Measurements from ENCODE around the gene NLGN4X. TPM values are rescaled to one million over a fixed set of nuclear protein-coding genes. Genes with fewer than 3 reads are reported as not detected.

The NLGN4X gene
- polyA plus RNA-seq, 1 of the 3 experiments (the other 2 are of a cell fraction), result 0.05 TPM

DNA sequence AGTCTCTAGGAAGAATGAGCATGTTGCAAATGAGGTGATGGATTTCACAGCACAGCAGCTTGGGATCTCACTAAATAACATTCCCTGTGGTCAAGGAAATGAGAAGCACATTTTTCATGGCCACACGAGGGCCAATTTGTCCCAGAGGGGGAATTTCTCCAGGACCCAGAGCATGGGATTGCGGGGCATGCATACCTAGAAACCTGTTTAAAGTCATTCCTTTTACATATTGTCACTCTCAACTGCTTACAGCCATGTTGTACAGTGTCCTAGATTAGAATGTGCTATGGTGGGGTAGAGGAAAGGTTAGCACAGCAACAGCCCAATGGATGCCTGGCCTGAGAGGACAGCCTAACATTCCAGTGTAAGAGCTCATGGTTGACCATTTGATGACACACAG, 37.4 kb upstream of the NLGN4X start:
- Histone ChIP-seq H3K9ac (no peak overlapping the region), H3K27ac (ENCODE audit: low read depth in 2 of 2, low read length in 1 of 2) (no peak overlapping the region), H3K9me2 (no peaks in the 10 kb centered on the region), H3K4me1 (ENCODE audit: control insufficient read depth in 1 of 2, insufficient read depth in 2 of 2, low read depth in 1 of 2, low read length in 1 of 2) (no peaks in the 10 kb centered on the region), H3K4me2 (no peak overlapping the region), H3K79me2 (ENCODE audit: insufficient read depth) (no peaks in the 10 kb centered on the region), H3K36me3 (replicated peaks in 1 of 2; ENCODE audit: control insufficient read depth in 1 of 2, insufficient read depth in 2 of 2, low read length in 1 of 2) (no peaks in the 10 kb centered on the region), H4K20me1 (ENCODE audit: insufficient read depth) (no peaks in the 10 kb centered on the region), H3K27me3 (ENCODE audit: insufficient read depth) (no peaks in the 10 kb centered on the region), H3K4me3 (ENCODE audit: low read depth in 2 of 2, low read length in 1 of 2) (no peak overlapping the region), H3F3A (replicated peaks; ENCODE audit: insufficient read depth) (no peaks in the 10 kb centered on the region), H3K9me3 (no peaks in the 10 kb centered on the region), H2AFZ (ENCODE audit: low read depth) (no peak overlapping the region)
- no peak for TF ChIP-seq RAD21 (IDR thresholded peaks at IDR 0.05; ENCODE audit: low read length)
- TF ChIP-seq TAF1 (IDR thresholded peaks at IDR 0.05; ENCODE audit: borderline replicate concordance, low read depth, low read length), result no peak
- no peak for TF ChIP-seq JUND (IDR thresholded peaks at IDR 0.05)
- no peak for TF ChIP-seq FOSL2 (IDR thresholded peaks at IDR 0.05; ENCODE audit: borderline replicate concordance, low read depth)
- TF ChIP-seq GATA2 (CRISPR knock-in tag; IDR thresholded peaks at IDR 0.05), result no peak
- no peak for TF ChIP-seq FOXM1 (IDR thresholded peaks at IDR 0.05; ENCODE audit: low read depth)
- no peak for TF ChIP-seq YY1 (IDR thresholded peaks at IDR 0.05; ENCODE audit: low read depth)
- no peak for TF ChIP-seq FOXJ3 (CRISPR knock-in tag; IDR thresholded peaks at IDR 0.05)
- TF ChIP-seq, protein P1, sequence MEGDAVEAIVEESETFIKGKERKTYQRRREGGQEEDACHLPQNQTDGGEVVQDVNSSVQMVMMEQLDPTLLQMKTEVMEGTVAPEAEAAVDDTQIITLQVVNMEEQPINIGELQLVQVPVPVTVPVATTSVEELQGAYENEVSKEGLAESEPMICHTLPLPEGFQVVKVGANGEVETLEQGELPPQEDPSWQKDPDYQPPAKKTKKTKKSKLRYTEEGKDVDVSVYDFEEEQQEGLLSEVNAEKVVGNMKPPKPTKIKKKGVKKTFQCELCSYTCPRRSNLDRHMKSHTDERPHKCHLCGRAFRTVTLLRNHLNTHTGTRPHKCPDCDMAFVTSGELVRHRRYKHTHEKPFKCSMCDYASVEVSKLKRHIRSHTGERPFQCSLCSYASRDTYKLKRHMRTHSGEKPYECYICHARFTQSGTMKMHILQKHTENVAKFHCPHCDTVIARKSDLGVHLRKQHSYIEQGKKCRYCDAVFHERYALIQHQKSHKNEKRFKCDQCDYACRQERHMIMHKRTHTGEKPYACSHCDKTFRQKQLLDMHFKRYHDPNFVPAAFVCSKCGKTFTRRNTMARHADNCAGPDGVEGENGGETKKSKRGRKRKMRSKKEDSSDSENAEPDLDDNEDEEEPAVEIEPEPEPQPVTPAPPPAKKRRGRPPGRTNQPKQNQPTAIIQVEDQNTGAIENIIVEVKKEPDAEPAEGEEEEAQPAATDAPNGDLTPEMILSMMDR (IDR thresholded peaks at IDR 0.05), result no peak
- no peak for TF ChIP-seq CHD2 (IDR thresholded peaks at IDR 0.05; ENCODE audit: low read length, partially characterized antibody)
- WGBS (ENCODE audit: low lambda C conversion rate), result 0% methylated on average over 2 of the region's 2 CpGs
- POLR2A ChIA-PET, result no interaction called here
- CTCF ChIA-PET, result no interaction called here
- DNase-seq, result no peak

DNA sequence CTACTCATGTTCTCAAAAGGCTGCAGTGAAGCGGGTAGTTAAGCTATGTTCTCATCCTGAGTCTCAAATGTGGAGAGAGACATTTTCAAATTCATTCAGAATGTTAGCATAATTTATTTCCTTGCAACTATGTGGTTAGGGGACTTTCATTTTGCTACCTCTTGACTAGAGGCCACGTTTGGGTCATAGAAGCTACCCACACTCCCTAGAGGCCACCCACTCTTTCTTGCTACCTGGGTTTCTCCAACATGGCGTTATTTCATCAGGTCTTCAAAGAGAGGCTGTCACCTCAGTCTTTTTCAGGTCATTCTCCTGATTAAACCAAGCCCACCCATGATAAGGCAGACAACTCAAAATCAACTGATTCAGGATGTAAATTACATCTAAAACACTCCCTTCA, 34.3 kb upstream of the NLGN4X start:
- no peak for TF ChIP-seq RFX5 (IDR thresholded peaks at IDR 0.05; ENCODE audit: low read length)
- TF ChIP-seq ELF1 (IDR thresholded peaks at IDR 0.05), result no peak
- WGBS (ENCODE audit: low lambda C conversion rate), result 7% methylated on average over 3 of the region's 3 CpGs
- H3K9me3 ChIP-seq, result no peaks in the 10 kb centered on the region

DNA sequence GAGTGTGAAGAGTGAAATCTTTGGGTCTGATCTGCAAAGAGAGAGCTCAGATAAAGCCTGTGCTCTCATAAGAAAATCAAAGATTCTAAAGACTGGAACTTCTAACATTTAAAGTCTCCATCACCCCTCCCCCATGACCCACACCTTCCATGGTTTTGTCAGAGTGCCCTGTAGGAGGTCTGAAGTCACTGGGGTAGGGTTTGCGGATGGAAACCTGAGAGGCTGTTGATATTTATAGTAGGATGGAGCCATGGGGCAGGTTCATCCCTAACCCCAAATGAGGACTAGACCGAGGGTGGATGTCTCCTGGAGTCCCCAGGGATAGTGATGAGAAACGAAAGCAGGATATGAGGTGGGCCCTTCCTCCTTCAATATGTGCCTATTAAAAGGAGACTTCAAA, 28.4 kb upstream of the NLGN4X start:
- ChIA-PET POLR2A (no interaction called here), CTCF (no interaction called here)
- H3K36me3 ChIP-seq (replicated peaks in 1 of 2; ENCODE audit: control insufficient read depth in 1 of 2, insufficient read depth in 2 of 2, low read length in 1 of 2), result no peaks in the 10 kb centered on the region
- no peak overlapping the region for H3K4me2 ChIP-seq
- 8% methylated on average over 2 of the region's 3 CpGs for WGBS (ENCODE audit: low lambda C conversion rate)
- no peak for DNase-seq
- no peak overlapping the region for H3K4me3 ChIP-seq (ENCODE audit: low read depth in 2 of 2, low read length in 1 of 2)
- H3K9me3 ChIP-seq, result no peaks in the 10 kb centered on the region
- H4K20me1 ChIP-seq (ENCODE audit: insufficient read depth), result no peaks in the 10 kb centered on the region
- TF ChIP-seq, protein P2, sequence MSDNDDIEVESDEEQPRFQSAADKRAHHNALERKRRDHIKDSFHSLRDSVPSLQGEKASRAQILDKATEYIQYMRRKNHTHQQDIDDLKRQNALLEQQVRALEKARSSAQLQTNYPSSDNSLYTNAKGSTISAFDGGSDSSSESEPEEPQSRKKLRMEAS (IDR thresholded peaks at IDR 0.05; ENCODE audit: low read depth), result no peak
- TF ChIP-seq TEAD4 (IDR thresholded peaks at IDR 0.05; ENCODE audit: borderline replicate concordance, insufficient read depth) (no peak), SIN3A (IDR thresholded peaks at IDR 0.05; ENCODE audit: borderline replicate concordance, low read depth, low read length) (no peak), YY1 (IDR thresholded peaks at IDR 0.05; ENCODE audit: low read depth) (no peak), NRF1 (IDR thresholded peaks at IDR 0.05; ENCODE audit: low read depth, low read length) (no peak), MEF2A (IDR thresholded peaks at IDR 0.05; ENCODE audit: borderline replicate concordance, low read depth) (no peak)
- H3K79me2 ChIP-seq (ENCODE audit: insufficient read depth), result no peaks in the 10 kb centered on the region
- H3K9me2 ChIP-seq, result no peaks in the 10 kb centered on the region
- H2AFZ ChIP-seq (ENCODE audit: low read depth), result no peak overlapping the region
- no peak overlapping the region for H3K27ac ChIP-seq (ENCODE audit: low read depth in 2 of 2, low read length in 1 of 2)
- H3K4me1 ChIP-seq (ENCODE audit: control insufficient read depth in 1 of 2, insufficient read depth in 2 of 2, low read depth in 1 of 2, low read length in 1 of 2), result no peaks in the 10 kb centered on the region
- H3K27me3 ChIP-seq (ENCODE audit: insufficient read depth), result no peaks in the 10 kb centered on the region
- no peaks in the 10 kb centered on the region for H3F3A ChIP-seq (replicated peaks; ENCODE audit: insufficient read depth)
- H3K9ac ChIP-seq, result no peak overlapping the region

More for the DNA sequence above, 34.3 kb upstream of the NLGN4X start:
- no peaks in the 10 kb centered on the region for H3K27me3 ChIP-seq (ENCODE audit: insufficient read depth)
- no peak overlapping the region for H3K4me2 ChIP-seq
- no peaks in the 10 kb centered on the region for H3K9me2 ChIP-seq
- no peaks in the 10 kb centered on the region for H4K20me1 ChIP-seq (ENCODE audit: insufficient read depth)
- no peaks in the 10 kb centered on the region for H3K79me2 ChIP-seq (ENCODE audit: insufficient read depth)
- ChIA-PET POLR2A (no interaction called here), CTCF (no interaction called here)
- no peak overlapping the region for H3K9ac ChIP-seq
- no peak overlapping the region for H3K27ac ChIP-seq (ENCODE audit: low read depth in 2 of 2, low read length in 1 of 2)
- H2AFZ ChIP-seq (ENCODE audit: low read depth), result no peak overlapping the region
- no peak for DNase-seq
- H3K4me3 ChIP-seq (ENCODE audit: low read depth in 2 of 2, low read length in 1 of 2), result no peak overlapping the region
- H3K36me3 ChIP-seq (replicated peaks in 1 of 2; ENCODE audit: control insufficient read depth in 1 of 2, insufficient read depth in 2 of 2, low read length in 1 of 2), result no peaks in the 10 kb centered on the region
- no peaks in the 10 kb centered on the region for H3K4me1 ChIP-seq (ENCODE audit: control insufficient read depth in 1 of 2, insufficient read depth in 2 of 2, low read depth in 1 of 2, low read length in 1 of 2)
- H3F3A ChIP-seq (replicated peaks; ENCODE audit: insufficient read depth), result no peaks in the 10 kb centered on the region

All from SK-N-SH (cell line).